ENCODE results near the gene MAPRE3. TPM values are rescaled to one million over a fixed set of nuclear protein-coding genes. Genes with fewer than 3 reads are reported as not detected.

Gene MAPRE3
- polyA plus RNA-seq, 6 donors from 2014 or later: 1.2 to 4.2 (median 1.4) TPM

DNA sequence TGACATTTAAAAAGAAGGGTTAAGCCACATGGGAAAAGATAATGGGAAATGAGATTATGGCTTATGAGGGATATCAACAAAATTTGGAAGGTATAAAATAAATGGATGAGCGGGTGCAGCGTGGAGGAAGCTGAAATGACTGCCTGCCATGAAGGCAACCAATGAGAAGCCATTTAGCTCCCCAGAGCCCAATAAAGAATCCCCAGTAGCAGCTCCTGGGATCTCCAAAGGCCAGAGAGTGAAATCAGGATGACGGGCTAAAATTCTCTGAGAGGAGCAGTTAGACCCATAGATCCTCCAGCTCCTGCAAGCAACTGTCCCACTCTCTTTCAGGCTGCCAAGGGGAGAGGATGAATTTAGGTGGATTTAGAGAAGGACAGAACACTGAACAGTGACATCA, 12.9 kb upstream of the MAPRE3 start:
- no peak for DNase-seq
- H3K27ac Mint-ChIP-seq: no peak overlapping the region
- no peaks in the 10 kb centered on the region for H3K9me3 Mint-ChIP-seq
- peaks cover 0 to 4% (median 3%) of the 10 kb centered on the region in 3 donors for H3K4me1 Mint-ChIP-seq
- H3K27me3 Mint-ChIP-seq: peaks cover 22 to 59% (median 48%) of the 10 kb centered on the region in 3 donors
- no peak overlapping the region for H3K4me3 Mint-ChIP-seq
- ATAC-seq (ENCODE audit: low read depth in 2 of 2): no peak
- no peaks in the 10 kb centered on the region for H3K36me3 Mint-ChIP-seq

DNA sequence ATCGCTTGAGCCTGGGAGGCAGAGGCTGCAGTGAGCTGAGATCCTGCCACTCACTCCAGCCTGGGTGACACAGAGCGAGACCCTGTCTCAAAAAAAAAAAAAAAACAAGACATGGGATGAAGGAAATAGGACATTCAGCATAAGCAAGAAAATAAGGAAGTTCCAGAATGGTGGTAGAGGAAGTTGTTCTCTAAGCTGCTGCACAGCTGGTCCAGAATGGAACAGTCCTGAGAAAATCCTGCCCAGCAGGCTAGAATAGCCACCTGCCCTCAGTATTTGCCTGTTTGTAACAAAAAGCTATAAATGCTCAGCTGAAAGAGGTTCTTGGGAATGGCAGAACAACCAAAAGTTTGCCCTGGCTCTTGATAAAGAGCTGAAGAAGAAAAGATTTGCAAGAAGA, 11.1 kb upstream of the MAPRE3 start:
- H3K36me3 Mint-ChIP-seq: no peaks in the 10 kb centered on the region
- peaks cover 0 to 4% (median 3%) of the 10 kb centered on the region in 3 donors for H3K4me1 Mint-ChIP-seq

DNA sequence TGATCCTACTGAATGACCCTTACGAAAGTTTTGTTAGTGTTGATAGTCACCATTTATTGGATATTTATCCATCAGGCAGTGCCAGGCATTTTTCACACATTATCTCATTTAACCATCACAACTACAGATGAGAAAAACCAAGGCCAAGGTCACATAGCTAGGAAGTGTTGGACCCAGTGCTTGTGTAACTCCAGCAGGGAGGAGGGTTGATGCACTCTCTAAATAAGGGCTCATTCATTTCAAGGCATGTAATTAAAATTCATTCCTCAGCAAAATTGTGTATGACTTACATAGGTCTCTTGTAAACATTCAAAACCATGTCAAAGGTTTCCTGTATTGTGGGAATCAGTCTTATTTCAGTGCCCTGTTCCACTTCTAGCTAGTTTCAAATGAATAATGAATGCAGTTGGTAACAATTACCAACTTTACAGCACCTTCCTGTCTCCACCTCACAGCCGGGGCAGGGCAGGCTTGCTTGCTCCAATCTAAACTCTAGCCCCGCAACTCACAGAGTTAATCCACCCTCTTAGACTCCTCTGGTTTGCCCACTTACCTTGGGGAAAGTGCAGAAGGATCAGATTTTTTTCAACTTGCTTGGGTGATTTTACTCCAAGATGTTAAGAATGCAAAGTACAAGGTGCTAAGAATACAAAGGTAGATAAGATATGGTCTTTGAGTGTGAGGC, 5.8 kb upstream of the MAPRE3 start:
- peaks cover 6 to 14% (median 11%) of the 10 kb centered on the region in 3 donors for H3K4me1 Mint-ChIP-seq
- H3K4me3 Mint-ChIP-seq: no peak overlapping the region
- peak overlapping the region in 1 of 6 donors; percentile 12 for H3K27ac Mint-ChIP-seq
- H3K9me3 Mint-ChIP-seq: no peaks in the 10 kb centered on the region
- ATAC-seq (ENCODE audit: low read depth in 2 of 2) (no peak), DNase-seq (no peak)
- H3K27me3 Mint-ChIP-seq: peaks cover 44 to 61% (median 59%) of the 10 kb centered on the region in 3 donors
- H3K36me3 Mint-ChIP-seq: no peaks in the 10 kb centered on the region

More for the DNA sequence above, 11.1 kb upstream of the MAPRE3 start:
- Mint-ChIP-seq H3K27ac (peak overlapping the region in 1 of 6 donors; percentile 42), H3K4me3 (peak overlapping the region in 1 of 8 donors; percentile 18), H3K9me3 (no peaks in the 10 kb centered on the region), H3K27me3 (peaks cover 20 to 57% (median 48%) of the 10 kb centered on the region in 3 donors)
- DNase-seq: no peak
- ATAC-seq (ENCODE audit: low read depth in 2 of 2): no peak

GRCh38 chr2:26968001-26968400, 2.4 kb upstream of the MAPRE3 start:
- H3K9me3 Mint-ChIP-seq: no peaks in the 10 kb centered on the region
- H3K27me3 Mint-ChIP-seq: peaks cover 47 to 62% (median 49%) of the 10 kb centered on the region in 3 donors
- DNase-seq: no peak
- no peaks in the 10 kb centered on the region for H3K36me3 Mint-ChIP-seq
- ATAC-seq (ENCODE audit: low read depth in 2 of 2): no peak
- H3K4me3 Mint-ChIP-seq: peak overlapping the region in 1 of 8 donors; percentile 90
- peak overlapping the region in 1 of 6 donors; percentile 15 for H3K27ac Mint-ChIP-seq
- peaks cover 21 to 24% (median 22%) of the 10 kb centered on the region in 3 donors for H3K4me1 Mint-ChIP-seq

- Mint-ChIP-seq H3K36me3 (no peaks in the 10 kb centered on the region), H3K27me3 (peaks cover 48 to 67% (median 49%) of the 10 kb centered on the region in 3 donors), H3K9me3 (no peaks in the 10 kb centered on the region), H3K4me1 (peaks cover 21 to 24% (median 22%) of the 10 kb centered on the region in 3 donors), H3K4me3 (peak overlapping the region in 7 of 8 donors; percentile 78 to 90 (median 86)), H3K27ac (peak overlapping the region; percentile 57 to 95 (median 91))
- ATAC-seq (ENCODE audit: low read depth in 2 of 2) (no peak), DNase-seq (no peak)
These were observed 1.2 kb upstream of the MAPRE3 start for GRCh38 chr2:26969077-26969844.

- Mint-ChIP-seq H3K36me3 (no peaks in the 10 kb centered on the region), H3K27ac (peak overlapping the region; percentile 54 to 97 (median 89)), H3K27me3 (peaks cover 36 to 63% (median 40%) of the 10 kb centered on the region in 3 donors), H3K4me1 (peaks cover 21 to 24% (median 22%) of the 10 kb centered on the region in 3 donors), H3K4me3 (peak overlapping the region; percentile 85 to 93 (median 88)), H3K9me3 (no peaks in the 10 kb centered on the region)
- ATAC-seq (ENCODE audit: low read depth in 2 of 2) (peak; percentile 5 to 14), DNase-seq (peak; percentile 16)
These were observed 641 bp downstream of the MAPRE3 start for GRCh38 chr2:26970928-26971627.

DNA sequence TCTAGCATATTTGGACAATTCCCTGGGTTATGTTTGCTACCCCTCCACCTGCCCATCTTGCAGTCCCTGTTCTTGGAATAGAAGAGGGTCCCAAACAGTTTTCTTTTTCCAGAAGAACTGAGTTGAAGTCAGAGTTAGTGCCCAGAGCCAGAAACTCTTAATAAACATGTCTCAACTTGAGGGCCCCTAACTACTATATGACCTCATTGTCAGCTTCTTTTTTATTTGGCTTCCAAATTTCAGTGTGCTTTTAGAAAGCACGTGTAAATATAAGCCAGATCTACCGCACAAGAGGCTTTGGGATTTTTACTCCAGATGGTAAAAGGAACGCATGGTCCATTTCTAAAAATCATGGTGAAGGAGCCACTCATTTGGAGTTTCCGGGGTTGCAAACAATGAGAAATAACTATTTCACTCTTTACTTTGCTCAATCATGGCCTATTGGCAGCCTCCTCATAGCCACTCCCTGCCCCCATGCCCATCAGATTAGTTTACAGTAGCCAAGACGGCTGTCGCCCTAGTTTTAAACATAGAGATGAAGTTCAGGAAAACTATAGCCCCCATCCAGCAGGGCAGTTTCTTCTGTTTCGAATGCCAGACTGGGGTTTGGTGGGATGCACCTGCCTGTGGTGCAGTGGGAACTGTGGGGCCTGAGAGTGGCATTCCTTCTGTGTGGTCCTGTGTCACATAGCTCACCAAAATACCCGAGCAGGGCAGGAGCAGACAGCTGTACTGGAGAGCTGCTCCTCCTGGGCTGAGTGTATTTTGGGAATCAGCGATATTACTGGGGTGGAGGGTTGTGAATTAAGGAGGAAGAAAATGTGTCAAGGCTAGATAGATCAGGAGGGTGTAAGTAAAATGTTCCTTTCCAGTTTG, 1.7 kb downstream of the MAPRE3 start:
- Mint-ChIP-seq H3K4me1 (peaks cover 21 to 24% (median 22%) of the 10 kb centered on the region in 3 donors), H3K36me3 (no peaks in the 10 kb centered on the region), H3K4me3 (peak overlapping the region; percentile 85 to 93 (median 88)), H3K27ac (peak overlapping the region in 4 of 6 donors; percentile 27 to 96 (median 88)), H3K27me3 (peaks cover 27 to 54% (median 39%) of the 10 kb centered on the region in 3 donors), H3K9me3 (no peaks in the 10 kb centered on the region)
- no peak for DNase-seq
- ATAC-seq (ENCODE audit: low read depth in 2 of 2): no peak

- Mint-ChIP-seq H3K4me1 (peaks cover 13 to 19% (median 18%) of the 10 kb centered on the region in 3 donors), H3K4me3 (peak overlapping the region in 1 of 8 donors; percentile 29), H3K9me3 (no peaks in the 10 kb centered on the region), H3K27ac (peak overlapping the region in 1 of 6 donors; percentile 37), H3K36me3 (no peaks in the 10 kb centered on the region), H3K27me3 (peaks cover 23 to 53% (median 27%) of the 10 kb centered on the region in 3 donors)
- ATAC-seq (ENCODE audit: low read depth in 2 of 2) (no peak), DNase-seq (no peak)
These were observed 3.9 kb downstream of the MAPRE3 start for GRCh38 chr2:26974352-26974751.

- DNase-seq (no peak), ATAC-seq (ENCODE audit: low read depth in 2 of 2) (no peak)
- Mint-ChIP-seq H3K27me3 (peaks cover 23 to 57% (median 24%) of the 10 kb centered on the region in 3 donors), H3K4me1 (peaks cover 10 to 11% (median 10%) of the 10 kb centered on the region in 3 donors), H3K4me3 (peak overlapping the region in 1 of 8 donors; percentile 13), H3K27ac (peak overlapping the region in 3 of 6 donors; percentile 1 to 52 (median 26)), H3K36me3 (no peaks in the 10 kb centered on the region), H3K9me3 (no peaks in the 10 kb centered on the region)
These were observed 4.7 kb downstream of the MAPRE3 start for GRCh38 chr2:26975102-26975501.

GRCh38 chr2:26975656-26976055, 5.2 kb downstream of the MAPRE3 start:
- ATAC-seq (ENCODE audit: low read depth in 2 of 2): no peak
- DNase-seq: no peak
- Mint-ChIP-seq H3K27me3 (peaks cover 23 to 58% (median 29%) of the 10 kb centered on the region in 3 donors), H3K27ac (no peak overlapping the region), H3K4me3 (no peak overlapping the region), H3K9me3 (no peaks in the 10 kb centered on the region), H3K36me3 (no peaks in the 10 kb centered on the region), H3K4me1 (peaks cover 9 to 10% (median 10%) of the 10 kb centered on the region in 3 donors)

GRCh38 chr2:26976237-26976636, 5.8 kb downstream of the MAPRE3 start:
- Mint-ChIP-seq H3K9me3 (no peaks in the 10 kb centered on the region), H3K36me3 (no peaks in the 10 kb centered on the region), H3K27ac (no peak overlapping the region), H3K27me3 (peaks cover 23 to 54% (median 33%) of the 10 kb centered on the region in 3 donors), H3K4me1 (peaks cover 5% of the 10 kb centered on the region in 3 donors), H3K4me3 (no peak overlapping the region)
- DNase-seq: no peak
- ATAC-seq (ENCODE audit: low read depth in 2 of 2): no peak

GRCh38 chr2:26977012-26977411, 6.6 kb downstream of the MAPRE3 start:
- Mint-ChIP-seq H3K9me3 (no peaks in the 10 kb centered on the region), H3K36me3 (no peaks in the 10 kb centered on the region), H3K4me1 (no peaks in the 10 kb centered on the region), H3K27ac (no peak overlapping the region), H3K27me3 (peaks cover 23 to 50% (median 33%) of the 10 kb centered on the region in 3 donors), H3K4me3 (no peak overlapping the region)
- ATAC-seq (ENCODE audit: low read depth in 2 of 2) (no peak), DNase-seq (no peak)
